Endothelial cell of umbilical vein (primary cell): ENCODE results near the gene SEMA4C. TPM values are rescaled to one million over a fixed set of nuclear protein-coding genes. Genes with fewer than 3 reads are reported as not detected.

ENCODE experiments used
- BruUV-seq: library from RNA; stranded (reverse); fragments of 400-500 nt; replicated peaks from 2 replicates; lab custom pipeline; 2021; lab: Mats Ljungman, UMichigan
- CTCF ChIA-PET: fragments of 300-600, 350-600 bp; sonication (Branson Sonifier 250); formaldehyde crosslinking; loops from one replicate; lab custom pipeline; 2021; ENCODE audit warnings: antibody characterized with exemption, inconsistent platforms; lab: Charles Lee
- POLR2A ChIA-PET: fragments of 300-600, 350-600 bp; sonication (Branson Sonifier 250); formaldehyde crosslinking; loops from one replicate; lab custom pipeline; 2021; ENCODE audit warnings: antibody characterized with exemption, inconsistent platforms; lab: Charles Lee
- DNase-seq: peaks from one replicate; pipeline ENCODE4 v3.0.0-alpha.2; 2011; ENCODE audit warnings: low read depth, low spot score
- FAIRE-seq: peaks from 2 replicates; lab custom pipeline; 2011; peaks lifted over from hg19 to GRCh38; lab: Jason Lieb, UNC
- H2AFZ ChIP-seq: 2 replicates; pipeline ENCODE4 v1.6.0; 2012; ENCODE audit warnings: low read depth, low read length, control low read depth, inconsistent platforms
- H3K27ac ChIP-seq: 2 replicates; pipeline ENCODE4 v1.5.1; 2011; ENCODE audit warnings: low read depth, mild to moderate bottlenecking, control low read depth, low read length, moderate library complexity; ENCODE audit not compliant: insufficient read depth
- H3K27me3 ChIP-seq, 2 experiments: 2 replicates each; pipeline versions ENCODE4 v1.6.0 to v1.6.1; 2011; ENCODE audit warnings: low read length in 2 of 2, mixed read lengths in 1 of 2; ENCODE audit not compliant: control insufficient read depth in 2 of 2, insufficient read depth in 2 of 2
- H3K36me3 ChIP-seq, 2 experiments: 2 replicates in 1 of 2; 3 replicates in 1 of 2; pipeline ENCODE4 v1.5.1; 2011; ENCODE audit warnings: low read length in 2 of 2, mild to moderate bottlenecking in 1 of 2, moderate library complexity in 1 of 2; ENCODE audit not compliant: control insufficient read depth in 2 of 2, insufficient read depth in 2 of 2; ENCODE audit errors: extremely low read depth in 1 of 2
- H3K4me1 ChIP-seq: 3 replicates; pipeline ENCODE4 v1.5.1; 2011; ENCODE audit warnings: mild to moderate bottlenecking, low read length; ENCODE audit not compliant: control insufficient read depth, insufficient read depth; ENCODE audit errors: extremely low read depth
- H3K4me2 ChIP-seq: 2 replicates; pipeline ENCODE4 v1.6.1; 2011; ENCODE audit warnings: low read length, control low read depth, mixed read lengths; ENCODE audit not compliant: insufficient read depth
- H3K4me3 ChIP-seq, 3 experiments: fragments of 200-600 bp in 1 of 3; sonication (generic), shearing (Covaris generic) in 1 of 3; replicated peaks in 1 of 3; 2 replicates each; pipeline ENCODE4 v1.5.1; 2011 to 2016; ENCODE audit warnings: control low read depth in 3 of 3, low read length in 3 of 3, mild to moderate bottlenecking in 2 of 3, inconsistent platforms in 1 of 3, low read depth in 1 of 3, moderate library complexity in 1 of 3; ENCODE audit not compliant: insufficient read depth in 1 of 3
- H3K79me2 ChIP-seq: 2 replicates; pipeline ENCODE4 v1.6.0; 2012; ENCODE audit warnings: low read length, inconsistent platforms; ENCODE audit not compliant: control insufficient read depth, insufficient read depth
- H3K9ac ChIP-seq: replicated peaks from 2 replicates; pipeline ENCODE3; 2011; ENCODE audit warnings: low read length, control low read depth; ENCODE audit not compliant: insufficient read depth; ENCODE audit errors: extremely low read depth
- H3K9me1 ChIP-seq: replicated peaks from 3 replicates; pipeline ENCODE4 v1.6.0; 2011; ENCODE audit warnings: mild to moderate bottlenecking, low read length; ENCODE audit not compliant: control insufficient read depth, insufficient read depth; ENCODE audit errors: extremely low read depth
- H3K9me3 ChIP-seq: replicated peaks from 2 replicates; pipeline ENCODE4 v1.5.1; 2012; ENCODE audit warnings: low read length, inconsistent platforms; ENCODE audit not compliant: control insufficient read depth, insufficient read depth
- H4K20me1 ChIP-seq: replicated peaks from 2 replicates; pipeline ENCODE3; 2011; ENCODE audit warnings: mild to moderate bottlenecking, low read length; ENCODE audit not compliant: control insufficient read depth, insufficient read depth; ENCODE audit errors: extremely low read depth
- CTCF ChIP-seq, 2 donors: IDR thresholded peaks; 1 replicate in 1 of 2; 2 replicates in 1 of 2; pipeline ENCODE4 v1.5.1; 2011; ENCODE audit warnings: low read length in 2 of 2, mild to moderate bottlenecking in 2 of 2, moderate library complexity in 2 of 2, control low read depth in 1 of 2, inconsistent platforms in 1 of 2, low read depth in 1 of 2; ENCODE audit not compliant: insufficient read depth in 1 of 2; ENCODE audit errors: extremely low read depth in 1 of 2
- EZH2 ChIP-seq: IDR thresholded peaks from 2 replicates; pipeline ENCODE4 v1.6.1; 2012; ENCODE audit warnings: borderline replicate concordance, low read depth, mild to moderate bottlenecking, moderate library complexity, low read length, inconsistent platforms; ENCODE audit not compliant: severe bottlenecking
- FOS ChIP-seq: IDR thresholded peaks from 2 replicates; pipeline ENCODE4 v1.6.1; 2011; ENCODE audit warnings: mild to moderate bottlenecking, low read length, moderate library complexity, borderline replicate concordance; ENCODE audit not compliant: insufficient read depth
- GATA2 ChIP-seq: IDR thresholded peaks from 2 replicates; pipeline ENCODE4 v1.7.0; 2011; ENCODE audit warnings: low read depth, mild to moderate bottlenecking, moderate library complexity, mixed read lengths, low read length; ENCODE audit not compliant: insufficient read length, insufficient read depth
- JUN ChIP-seq: IDR thresholded peaks from 2 replicates; pipeline ENCODE4 v1.6.1; 2011; ENCODE audit warnings: borderline replicate concordance, low read depth; ENCODE audit not compliant: insufficient read length, insufficient read depth
- MAX ChIP-seq: IDR thresholded peaks from 2 replicates; pipeline ENCODE4 v1.6.1; 2011; ENCODE audit not compliant: insufficient read depth, insufficient read length
- MYC ChIP-seq: IDR thresholded peaks from one replicate; pipeline ENCODE4 v1.6.1; 2011; ENCODE audit warnings: mild to moderate bottlenecking, low read depth, low read length
- POLR2A ChIP-seq: IDR thresholded peaks from 2 replicates; pipeline ENCODE4 v1.6.1; 2012; ENCODE audit warnings: low read depth, mild to moderate bottlenecking, control low read depth, low read length
- POLR2AphosphoS5 ChIP-seq: IDR thresholded peaks from 2 replicates; pipeline ENCODE4 v1.6.1; 2012; ENCODE audit warnings: low read depth, mild to moderate bottlenecking, control low read depth, low read length, moderate library complexity; ENCODE audit not compliant: insufficient read depth
- dilution Hi-C: fragments of 300-500 bp; cut with MboI; formaldehyde crosslinking; loops from one replicate; pipeline ENCODE4 v1.15.0; 2019; ENCODE audit warnings: low sequenced_read_pairs; ENCODE audit not compliant: extremely low pct_ligation_motif_present
- intact Hi-C: fragments of 100-400 bp; cut with micrococcal nuclease; formaldehyde crosslinking; loops from one replicate; pipeline ENCODE4 v1.10.0; 2022
- polyA plus RNA-seq, 4 experiments: library from polyadenylated mRNA; depleted of rRNA in 3 of 4; stranded (reverse) in 3 of 4; unstranded in 1 of 4; fragments of >200 nt; gene quantifications; 2 replicates each; pipeline versions ENCODE4 v1.2.1 to v1.2.3, GENCODE V29; 2011 to 2012; ENCODE audit warnings: missing spikeins in 1 of 4
- total RNA-seq: library from RNA; stranded (reverse); gene quantifications from 2 replicates; pipeline ENCODE4 v1.2.3, GENCODE V29; 2021

The SEMA4C gene
- total and polyA plus RNA-seq, 2 donors (not counting 3 experiments of a cell fraction or from before 2014, with no cell fraction given) = 16.4 to 17.3 TPM

GRCh38 chr2:96903318-96903717 is 33.4 kb upstream of the SEMA4C start:
- no peak overlapping the region for H3K9ac ChIP-seq
- TF ChIP-seq MAX = no peak
- TF ChIP-seq JUN = no peak
- TF ChIP-seq POLR2A = no peak
- no peak for TF ChIP-seq CTCF (IDR thresholded peaks at IDR 0.05; ENCODE audit: extremely low read depth in 1 of 2, insufficient read depth in 1 of 2, low read depth in 1 of 2, low read length in 2 of 2)
- TF ChIP-seq GATA2 = no peak
- TF ChIP-seq MYC = no peak
- no peak for TF ChIP-seq FOS
- no peak for TF ChIP-seq EZH2
- no peak for TF ChIP-seq POLR2AphosphoS5
- dilution Hi-C loops (no loop called here), intact Hi-C loops (no loop called here)
- FAIRE-seq (no peak), DNase-seq (no peak)
- ChIA-PET POLR2A (no interaction called here), CTCF (no interaction called here)
- H3K4me2 ChIP-seq = no peak overlapping the region
- H3K79me2 ChIP-seq = no peaks in the 10 kb centered on the region
- H4K20me1 ChIP-seq = no peaks in the 10 kb centered on the region
- no peak overlapping the region for H3K4me3 ChIP-seq
- H3K27me3 ChIP-seq = peaks cover under 1 to 4% of the 10 kb centered on the region in 2 experiments
- no peak overlapping the region for H3K27ac ChIP-seq
- BruUV-seq = no TSS peak
- no peak overlapping the region for H2AFZ ChIP-seq
- no peaks in the 10 kb centered on the region for H3K9me1 ChIP-seq
- no peaks in the 10 kb centered on the region for H3K9me3 ChIP-seq
- no peaks in the 10 kb centered on the region for H3K36me3 ChIP-seq
- H3K4me1 ChIP-seq = no peaks in the 10 kb centered on the region
